Upper lobe of left lung (tissue), 4 donors: ENCODE data around the gene NELFB.

ENCODE experiments used
- CTCF ChIP-seq, 6 experiments: fragments of 450-650 bp in 4 of 6; fragments of 200-600 bp in 2 of 6; sonication (generic) in 2 of 6; IDR thresholded peaks; one replicate each; pipeline ENCODE4 v1.5.1; 2016 to 2019; ENCODE audit warnings: antibody characterized with exemption in 6 of 6
- EP300 ChIP-seq, 4 donors: sonication (generic); formaldehyde crosslinking; IDR thresholded peaks; one replicate each; pipeline ENCODE4 v1.5.1; 2017; ENCODE audit warnings: antibody characterized with exemption in 4 of 4, control low read depth in 2 of 4
- POLR2A ChIP-seq, 4 donors: fragments of 450-650 bp; IDR thresholded peaks; one replicate each; pipeline ENCODE4 v1.5.1; 2016 to 2017; ENCODE audit warnings: antibody characterized with exemption in 4 of 4, mild to moderate bottlenecking in 2 of 4
- POLR2AphosphoS5 ChIP-seq, 2 donors: sonication (generic); formaldehyde crosslinking; IDR thresholded peaks; one replicate each; pipeline ENCODE4 v1.5.1; 2017; ENCODE audit warnings: antibody characterized with exemption in 2 of 2

- TF ChIP-seq CTCF (IDR thresholded peaks at IDR 0.05) (peak in 2 of 6 experiments; percentile 27 to 29), POLR2A (IDR thresholded peaks at IDR 0.05) (peak; percentile 94 to 100 (median 99)), POLR2AphosphoS5 (IDR thresholded peaks at IDR 0.05) (peak; percentile 100), EP300 (IDR thresholded peaks at IDR 0.05) (peak in 1 of 4 donors; percentile 92)
Measured at GRCh38 chr9:137240841-137241489, 14.2 kb upstream of the NELFB start, which contains the start of gene TUBB4B.
